ENCODE measurements around the gene ARMC7. TPM values are rescaled to one million over a fixed set of nuclear protein-coding genes. Genes with fewer than 3 reads are reported as not detected.

Gene ARMC7
- total RNA-seq, 1 donor from 2014 or later, result 12.8 TPM

DNA sequence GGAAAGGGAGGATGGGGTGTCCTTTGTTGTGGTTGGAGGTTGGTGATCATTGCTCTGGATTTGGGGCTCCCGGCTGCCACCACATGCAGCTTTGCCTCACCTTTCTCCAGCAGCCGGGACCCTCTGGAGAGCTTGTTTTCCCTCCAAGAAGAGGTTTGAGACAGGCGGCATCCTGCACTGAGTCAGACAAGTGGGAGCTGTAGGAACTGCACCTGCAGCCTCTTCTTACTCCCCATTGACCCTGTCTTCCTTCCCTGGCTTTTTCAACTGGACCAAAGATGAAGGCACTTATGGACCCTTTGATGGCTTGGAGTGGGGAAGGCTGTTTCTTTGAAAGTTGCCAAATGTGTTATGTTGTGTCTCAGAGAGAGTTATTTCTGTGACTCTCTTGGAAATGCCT lies 46.1 kb upstream of the ARMC7 start:
- DNase-seq (ENCODE audit: extremely low spot score, unreplicated experiment), result no peak
- no peaks in the 10 kb centered on the region for H3K27me3 Mint-ChIP-seq (ENCODE audit: unreplicated experiment)
- peaks cover 12% of the 10 kb centered on the region for H3K4me1 Mint-ChIP-seq (ENCODE audit: unreplicated experiment)
- TF ChIP-seq, protein P1, sequence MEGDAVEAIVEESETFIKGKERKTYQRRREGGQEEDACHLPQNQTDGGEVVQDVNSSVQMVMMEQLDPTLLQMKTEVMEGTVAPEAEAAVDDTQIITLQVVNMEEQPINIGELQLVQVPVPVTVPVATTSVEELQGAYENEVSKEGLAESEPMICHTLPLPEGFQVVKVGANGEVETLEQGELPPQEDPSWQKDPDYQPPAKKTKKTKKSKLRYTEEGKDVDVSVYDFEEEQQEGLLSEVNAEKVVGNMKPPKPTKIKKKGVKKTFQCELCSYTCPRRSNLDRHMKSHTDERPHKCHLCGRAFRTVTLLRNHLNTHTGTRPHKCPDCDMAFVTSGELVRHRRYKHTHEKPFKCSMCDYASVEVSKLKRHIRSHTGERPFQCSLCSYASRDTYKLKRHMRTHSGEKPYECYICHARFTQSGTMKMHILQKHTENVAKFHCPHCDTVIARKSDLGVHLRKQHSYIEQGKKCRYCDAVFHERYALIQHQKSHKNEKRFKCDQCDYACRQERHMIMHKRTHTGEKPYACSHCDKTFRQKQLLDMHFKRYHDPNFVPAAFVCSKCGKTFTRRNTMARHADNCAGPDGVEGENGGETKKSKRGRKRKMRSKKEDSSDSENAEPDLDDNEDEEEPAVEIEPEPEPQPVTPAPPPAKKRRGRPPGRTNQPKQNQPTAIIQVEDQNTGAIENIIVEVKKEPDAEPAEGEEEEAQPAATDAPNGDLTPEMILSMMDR (IDR thresholded peaks at IDR 0.05), result no peak
- H3K27ac Mint-ChIP-seq (ENCODE audit: unreplicated experiment), result no peak overlapping the region
- no peak overlapping the region for H3K4me3 Mint-ChIP-seq (ENCODE audit: unreplicated experiment)
- peaks cover 21% of the 10 kb centered on the region for H3K36me3 Mint-ChIP-seq (ENCODE audit: unreplicated experiment)
- no peaks in the 10 kb centered on the region for H3K9me3 Mint-ChIP-seq (ENCODE audit: unreplicated experiment)

DNA sequence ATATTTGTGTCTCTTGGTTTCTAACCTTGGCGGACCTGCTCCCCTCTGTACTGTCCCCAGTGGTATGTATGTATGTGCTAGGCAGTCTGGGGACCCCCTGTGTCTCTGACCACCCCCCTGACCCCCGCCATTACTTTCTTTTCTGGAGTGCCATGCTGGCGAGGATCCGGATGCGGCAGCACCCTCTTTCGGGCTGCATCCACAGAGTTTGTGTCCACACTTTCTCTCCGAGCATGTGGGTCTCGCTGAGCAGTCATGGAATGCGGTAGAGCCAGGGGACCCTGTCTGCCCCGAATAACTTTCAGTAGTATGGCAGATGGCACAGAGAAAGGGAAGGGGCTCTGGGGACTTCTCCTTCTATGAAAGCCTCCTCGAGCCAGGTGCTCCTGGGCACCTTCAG lies 45.7 kb upstream of the ARMC7 start:
- Mint-ChIP-seq H3K4me3 (ENCODE audit: unreplicated experiment) (no peak overlapping the region), H3K27me3 (ENCODE audit: unreplicated experiment) (no peaks in the 10 kb centered on the region), H3K9me3 (ENCODE audit: unreplicated experiment) (no peaks in the 10 kb centered on the region), H3K4me1 (ENCODE audit: unreplicated experiment) (peaks cover 12% of the 10 kb centered on the region), H3K27ac (ENCODE audit: unreplicated experiment) (no peak overlapping the region), H3K36me3 (ENCODE audit: unreplicated experiment) (peaks cover 21% of the 10 kb centered on the region)
- no peak for DNase-seq (ENCODE audit: extremely low spot score, unreplicated experiment)
- TF ChIP-seq, protein P1 (IDR thresholded peaks at IDR 0.05), result no peak

DNA sequence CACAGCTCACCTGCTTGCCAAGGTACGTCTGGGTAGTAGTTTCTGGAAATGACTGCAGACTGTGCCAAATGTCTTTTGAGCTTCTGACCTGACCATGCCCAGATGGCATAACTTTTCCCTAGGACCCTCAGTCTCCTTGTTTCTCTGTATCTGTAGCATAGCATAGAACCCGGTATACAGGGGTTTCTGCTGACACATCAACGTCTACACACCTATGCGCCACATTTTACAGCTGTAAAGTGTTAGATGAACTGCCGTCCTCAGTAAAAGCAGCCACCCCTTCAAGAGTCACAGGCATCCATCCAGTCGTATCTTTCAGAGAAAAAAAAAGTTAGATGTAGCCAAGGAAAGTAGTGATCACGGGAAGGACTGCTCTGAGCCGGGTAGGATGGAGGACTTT lies 45.3 kb upstream of the ARMC7 start:
- H3K4me1 Mint-ChIP-seq (ENCODE audit: unreplicated experiment), result peaks cover 10% of the 10 kb centered on the region
- DNase-seq (ENCODE audit: extremely low spot score, unreplicated experiment), result no peak
- H3K9me3 Mint-ChIP-seq (ENCODE audit: unreplicated experiment), result no peaks in the 10 kb centered on the region
- TF ChIP-seq, protein P1 (IDR thresholded peaks at IDR 0.05), result no peak
- H3K36me3 Mint-ChIP-seq (ENCODE audit: unreplicated experiment), result peaks cover 21% of the 10 kb centered on the region
- H3K27ac Mint-ChIP-seq (ENCODE audit: unreplicated experiment), result no peak overlapping the region
- no peak overlapping the region for H3K4me3 Mint-ChIP-seq (ENCODE audit: unreplicated experiment)
- H3K27me3 Mint-ChIP-seq (ENCODE audit: unreplicated experiment), result no peaks in the 10 kb centered on the region

DNA sequence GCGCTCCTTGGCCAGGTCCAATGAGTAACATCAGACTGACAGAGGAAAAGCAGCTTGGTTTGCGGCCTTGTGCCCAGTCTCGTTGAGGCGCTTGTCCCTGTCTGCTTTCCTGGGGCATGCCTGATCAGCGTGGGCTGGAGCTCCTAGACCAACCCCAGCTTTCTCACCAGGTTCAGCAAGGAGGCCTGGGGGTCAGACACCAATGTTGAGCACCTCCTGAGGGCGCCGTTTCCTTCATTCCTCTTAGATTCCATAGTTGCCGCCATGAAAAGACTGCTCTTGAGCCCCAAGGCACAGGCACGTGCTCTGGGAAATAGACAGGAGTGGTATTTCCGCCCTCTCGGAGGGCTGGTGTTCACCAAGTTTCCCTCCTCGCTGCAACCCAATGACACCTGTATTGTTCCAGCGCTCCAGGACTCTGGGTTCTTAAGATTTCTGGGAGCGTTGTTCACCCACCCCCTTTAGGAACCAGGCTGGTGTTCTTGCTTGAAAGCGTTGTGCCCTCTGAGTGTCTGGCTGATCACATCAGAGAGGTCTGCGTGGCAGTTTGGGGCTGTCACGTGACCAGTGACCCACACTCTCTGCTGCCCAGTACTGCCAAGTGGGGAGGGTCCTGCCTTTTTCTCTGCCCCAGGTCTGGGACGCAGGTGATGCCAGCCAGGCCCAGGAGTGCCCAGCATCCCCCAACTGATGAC lies 44.8 kb upstream of the ARMC7 start:
- Mint-ChIP-seq H3K27me3 (ENCODE audit: unreplicated experiment) (no peaks in the 10 kb centered on the region), H3K9me3 (ENCODE audit: unreplicated experiment) (no peaks in the 10 kb centered on the region), H3K4me3 (ENCODE audit: unreplicated experiment) (no peak overlapping the region), H3K36me3 (ENCODE audit: unreplicated experiment) (peaks cover 21% of the 10 kb centered on the region), H3K4me1 (ENCODE audit: unreplicated experiment) (peaks cover 5% of the 10 kb centered on the region), H3K27ac (ENCODE audit: unreplicated experiment) (peak overlapping the region; percentile 27)
- no peak for DNase-seq (ENCODE audit: extremely low spot score, unreplicated experiment)
- TF ChIP-seq, protein P1 (IDR thresholded peaks at IDR 0.05), result no peak

DNA sequence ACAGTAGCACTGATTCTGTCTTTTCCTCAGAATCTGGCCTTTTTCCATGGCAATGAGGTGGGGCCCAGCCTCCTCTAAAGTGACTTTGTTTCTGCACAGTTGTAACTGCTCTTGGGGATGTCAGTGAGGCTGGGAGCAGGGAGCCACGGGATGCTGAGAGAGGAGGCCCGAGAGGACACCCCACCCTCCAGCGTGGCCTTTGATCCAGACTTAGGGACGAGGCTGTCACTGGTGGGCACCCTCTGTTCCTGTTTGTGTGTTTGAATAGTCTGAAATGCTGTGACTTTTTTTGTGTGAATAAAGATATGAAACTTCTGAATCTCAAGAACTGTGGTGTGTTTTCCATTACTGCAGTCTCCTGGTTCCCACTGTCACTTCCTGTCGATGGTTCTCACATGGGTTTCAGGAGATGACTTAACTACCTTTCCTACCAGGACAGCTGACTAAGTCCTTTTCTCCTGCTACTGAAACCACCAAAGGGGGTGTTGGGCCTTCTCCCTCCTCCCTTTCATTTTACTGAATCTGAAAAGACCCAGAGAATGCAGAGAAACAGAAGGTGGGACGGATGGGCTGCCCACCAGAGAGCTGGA lies 44.1 kb upstream of the ARMC7 start:
- TF ChIP-seq, protein P1 (IDR thresholded peaks at IDR 0.05), result no peak
- Mint-ChIP-seq H3K9me3 (ENCODE audit: unreplicated experiment) (no peaks in the 10 kb centered on the region), H3K36me3 (ENCODE audit: unreplicated experiment) (peaks cover 21% of the 10 kb centered on the region), H3K4me1 (ENCODE audit: unreplicated experiment) (peaks cover 2% of the 10 kb centered on the region), H3K27me3 (ENCODE audit: unreplicated experiment) (no peaks in the 10 kb centered on the region), H3K4me3 (ENCODE audit: unreplicated experiment) (no peak overlapping the region), H3K27ac (ENCODE audit: unreplicated experiment) (no peak overlapping the region)
- no peak for DNase-seq (ENCODE audit: extremely low spot score, unreplicated experiment)
